Measurements from ENCODE around the gene SESN3.
"Not testable (repeated sequence)": the region's sequence is repeated elsewhere in the genome, so short reads cannot be mapped to it uniquely, and the experiment has no call there.

The SESN3 gene

GRCh38 chr11:95231127-95231880, at the start of gene SESN3:
Gene SESN3 (minus strand): TSS chr11:95231202. CDS start chr11:95230860, 342 bp downstream.
- DNase-seq: peak; percentile 99

GRCh38 chr11:95279921-95280868, 49.2 kb upstream of the SESN3 start:
- no peak for DNase-seq

- no peak for DNase-seq
These were observed 46.9 kb upstream of the SESN3 start for GRCh38 chr11:95277868-95278267.

DNA sequence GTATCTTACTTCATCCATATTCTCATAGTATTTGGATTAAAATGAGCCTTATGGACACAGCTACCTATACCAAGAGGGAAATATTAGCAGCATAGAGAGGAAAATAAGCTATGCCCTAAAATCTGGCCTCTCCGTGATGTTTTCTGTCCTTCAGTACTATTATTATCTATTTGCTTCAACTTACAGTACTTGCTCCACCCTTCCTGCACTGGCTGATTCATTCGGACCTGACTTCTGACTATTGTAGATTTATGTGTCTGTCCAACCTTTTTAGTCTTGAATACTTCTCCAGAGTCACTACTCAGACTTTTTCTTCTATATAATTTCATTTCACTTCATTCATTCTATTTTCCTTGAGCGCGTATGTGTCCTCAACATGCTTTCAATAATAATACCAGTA, 45.1 kb upstream of the SESN3 start:
- no peak for DNase-seq

- DNase-seq: not testable (repeated sequence)
These were observed 42.6 kb upstream of the SESN3 start for GRCh38 chr11:95273618-95274017.

GRCh38 chr11:95269036-95269819, 38.2 kb upstream of the SESN3 start:
- DNase-seq: no peak

DNA sequence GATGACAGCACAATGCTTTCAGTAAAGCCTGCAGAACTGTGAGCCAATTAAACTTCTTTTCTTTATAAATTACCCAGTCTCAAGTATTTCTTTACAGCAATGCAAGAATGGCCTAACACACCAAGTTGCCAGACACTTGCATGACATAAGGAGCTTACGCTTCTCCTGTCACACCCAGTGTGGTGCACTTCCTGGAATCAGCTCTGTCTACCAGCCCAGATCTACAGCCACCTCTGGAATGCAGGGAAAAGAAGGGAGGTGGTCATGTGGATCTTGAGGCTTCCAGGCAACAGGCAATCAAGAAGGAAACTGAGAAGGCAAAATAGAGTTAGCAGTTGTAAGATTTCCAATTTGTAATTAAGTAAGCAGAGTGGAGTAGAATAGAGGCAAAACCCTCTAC, 37.4 kb upstream of the SESN3 start:
- DNase-seq: no peak

DNA sequence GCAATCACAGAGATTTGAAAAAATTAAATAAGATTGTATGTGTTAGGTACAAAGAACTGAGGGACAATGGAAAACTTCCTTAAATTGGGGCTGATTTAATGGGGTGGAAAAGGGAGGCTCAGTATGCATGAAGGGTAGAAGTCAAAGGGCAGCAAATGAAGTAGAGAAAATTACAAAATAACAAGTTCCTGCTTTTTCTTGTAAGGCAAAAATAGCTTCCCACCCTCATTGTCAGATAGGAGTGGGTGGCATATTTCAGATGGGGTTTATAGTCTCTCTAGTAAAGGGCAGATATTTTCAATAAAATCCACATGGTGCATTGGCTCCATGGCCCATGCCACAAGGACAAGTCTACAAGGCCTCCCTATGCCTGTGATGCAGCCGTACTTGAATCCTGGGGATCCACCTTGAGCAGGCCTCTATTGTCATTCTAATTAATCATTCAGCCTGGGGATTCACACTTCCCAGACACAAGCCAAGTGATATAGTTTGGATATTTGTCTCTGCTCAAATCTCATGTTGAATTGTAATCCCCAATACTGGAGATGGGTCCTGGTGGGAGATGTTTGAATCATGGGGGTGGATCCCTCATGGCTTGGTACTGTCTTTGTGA, 36.7 kb upstream of the SESN3 start:
- DNase-seq: no peak

DNA sequence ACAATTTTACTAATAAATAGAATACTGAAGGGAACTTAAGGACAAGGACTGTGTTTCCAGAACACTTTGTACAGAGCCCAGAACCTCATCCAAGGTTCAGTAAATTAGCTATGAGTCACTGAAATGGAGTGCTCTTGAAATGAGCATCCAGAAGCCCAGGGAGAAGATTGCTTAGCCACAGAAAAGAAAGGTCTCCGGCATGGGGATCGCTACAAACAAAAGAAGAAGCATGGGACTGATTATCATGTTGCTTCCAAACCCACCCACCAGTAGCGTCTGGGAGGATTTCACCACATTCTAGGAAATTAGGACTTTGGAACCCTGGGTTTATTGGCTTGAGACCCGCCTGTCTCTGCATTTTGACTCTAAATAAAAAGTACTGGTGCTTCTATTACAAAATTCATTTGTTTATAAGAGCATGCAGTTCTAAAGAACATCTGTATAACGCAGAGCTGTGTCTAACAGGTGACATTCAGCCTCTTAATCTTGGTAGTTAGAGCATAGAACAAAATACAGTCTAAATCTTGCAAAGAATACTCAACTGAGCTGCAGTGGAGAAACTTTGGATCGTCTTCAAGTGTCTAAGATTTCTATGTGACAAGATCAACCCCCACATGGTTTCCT, 35.9 kb upstream of the SESN3 start:
- DNase-seq: no peak

GRCh38 chr11:95264881-95265280, 33.9 kb upstream of the SESN3 start:
- DNase-seq: no peak

DNA sequence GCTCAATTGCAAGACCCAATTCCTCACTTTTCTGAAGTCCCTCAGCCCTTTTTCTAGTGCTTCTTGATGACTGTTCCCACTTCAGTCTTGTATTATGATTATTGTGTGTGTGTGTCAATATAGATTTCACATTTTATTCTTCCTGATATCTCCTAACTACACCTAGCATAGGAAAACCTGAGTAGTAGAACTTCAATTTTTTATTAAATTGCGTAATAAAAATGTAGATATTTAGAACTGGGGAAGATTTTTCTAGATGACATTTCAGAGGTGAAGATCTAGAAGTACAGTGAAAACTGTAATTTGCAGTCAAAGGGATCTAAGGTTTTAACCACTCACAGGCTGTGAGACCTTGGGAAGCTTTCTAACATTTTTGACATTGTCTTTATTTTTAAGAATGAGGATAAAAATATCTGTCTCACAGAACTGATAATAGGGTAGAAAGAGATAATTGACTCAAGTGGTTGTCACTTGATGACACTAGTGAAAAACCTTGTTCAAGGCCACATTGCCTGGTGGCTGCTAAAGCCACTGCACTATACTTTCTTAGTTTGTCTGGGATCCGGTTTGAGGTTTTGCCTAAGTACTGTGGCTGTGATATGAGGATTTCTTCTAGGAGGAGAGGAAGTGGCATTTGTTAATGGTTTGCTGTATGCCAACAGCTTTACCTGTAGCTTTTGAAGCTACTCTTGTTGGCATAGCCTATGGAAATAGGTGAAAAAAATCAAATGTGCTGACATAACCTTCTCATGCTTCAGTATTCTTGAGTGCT, 32.2 kb upstream of the SESN3 start:
- no peak for DNase-seq

GRCh38 chr11:95257456-95257971, 26.5 kb upstream of the SESN3 start:
- DNase-seq: no peak

DNA sequence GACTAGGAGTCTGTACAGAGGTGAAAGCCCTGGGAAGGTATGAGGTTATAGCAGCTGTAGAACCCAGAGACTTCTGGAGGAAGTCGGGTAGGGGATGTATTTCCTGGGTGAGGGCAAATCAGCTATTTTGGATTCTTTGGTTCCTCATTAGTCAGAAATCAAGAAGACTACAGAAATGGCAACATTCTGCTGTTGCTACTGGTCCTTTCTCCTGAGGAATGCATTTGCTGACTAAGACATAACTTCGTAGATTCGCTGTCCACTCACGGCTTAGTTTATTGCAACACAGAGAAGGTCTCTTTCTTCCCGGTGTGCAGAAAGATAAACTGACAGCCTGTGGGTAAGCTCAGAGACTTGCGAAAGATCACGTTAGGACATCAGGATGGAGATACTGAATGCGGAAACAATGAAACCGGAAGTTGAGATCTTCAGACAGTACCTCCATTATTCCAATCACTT, 25.3 kb upstream of the SESN3 start:
- no peak for DNase-seq

GRCh38 chr11:95255251-95256145, 24.5 kb upstream of the SESN3 start:
- DNase-seq: no peak

GRCh38 chr11:95254716-95255115, 23.7 kb upstream of the SESN3 start:
- DNase-seq: no peak

DNA sequence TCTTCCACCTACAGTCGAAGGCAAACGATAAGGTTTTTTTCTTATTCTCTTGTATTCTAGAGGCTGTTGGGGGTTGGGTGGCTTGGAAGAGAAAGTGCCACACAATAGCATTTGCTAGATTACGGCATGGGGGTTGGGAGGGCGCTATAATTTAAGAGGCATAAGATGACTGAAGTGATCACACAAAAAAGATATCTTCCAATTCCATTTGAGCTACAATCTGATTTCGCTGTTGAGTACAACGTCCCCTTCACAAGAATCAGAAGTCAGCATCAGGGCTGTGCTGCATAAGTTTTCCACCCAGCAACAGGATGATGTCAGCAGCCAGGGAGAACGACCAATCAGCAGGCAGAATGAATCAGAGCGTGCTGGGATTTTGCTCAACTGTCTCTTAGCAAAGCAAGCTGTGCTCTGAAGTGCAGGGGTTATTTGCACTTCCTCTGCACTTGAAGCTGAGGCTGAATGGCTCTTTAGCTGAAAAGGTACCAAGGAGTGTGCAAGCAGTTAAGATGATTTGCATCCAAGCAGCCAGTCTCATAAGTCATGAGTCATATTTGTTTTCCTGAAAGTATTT, 23.2 kb upstream of the SESN3 start:
- DNase-seq: peak; percentile 81

DNA sequence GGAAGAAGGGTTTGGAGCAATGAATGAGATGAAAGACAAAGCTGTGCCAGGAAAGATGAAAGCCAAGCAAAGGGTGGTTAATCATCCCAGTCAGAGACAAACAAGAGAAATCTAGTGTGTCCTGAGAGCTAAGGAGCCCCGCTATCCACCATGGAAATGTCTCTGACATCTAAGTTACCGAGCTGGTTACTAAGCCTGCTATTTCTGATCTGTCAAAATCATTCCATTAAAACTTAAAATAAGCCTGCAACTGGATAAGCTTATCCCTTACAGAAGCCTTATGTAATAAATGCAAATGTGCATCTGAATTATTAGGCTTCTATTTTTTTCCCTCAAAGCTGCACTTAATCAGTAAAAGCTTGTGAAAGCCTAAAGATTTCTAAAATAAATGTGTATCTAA, 22.1 kb upstream of the SESN3 start:
- DNase-seq: no peak

- no peak for DNase-seq
These were observed 21.6 kb upstream of the SESN3 start for GRCh38 chr11:95252586-95252985.

GRCh38 chr11:95251896-95252295, 20.9 kb upstream of the SESN3 start:
- not testable (repeated sequence) for DNase-seq

All from HCEC 1CT (cell line).